Urothelium cell line (cell line): ENCODE measurements around the gene LEMD2.

Experiments used
- DNase-seq: peaks from one replicate; pipeline ENCODE4 v3.0.0; 2011; ENCODE audit warnings: low spot score, mixed read lengths
- FAIRE-seq: peaks from 2 replicates; lab custom pipeline; 2011; peaks lifted over from hg19 to GRCh38; lab: Jason Lieb, UNC

Gene LEMD2

GRCh38 chr6:33759887-33760629, 28.9 kb downstream of the LEMD2 start:
- DNase-seq = no peak
- no peak for FAIRE-seq

GRCh38 chr6:33758815-33759216, 30.1 kb downstream of the LEMD2 start:
- FAIRE-seq (no peak), DNase-seq (no peak)

GRCh38 chr6:33757906-33758305, 31.0 kb downstream of the LEMD2 start:
- DNase-seq (no peak), FAIRE-seq (no peak)

- no peak for DNase-seq
- FAIRE-seq = no peak
These were observed 31.8 kb downstream of the LEMD2 start for GRCh38 chr6:33757113-33757512.

- FAIRE-seq (no peak), DNase-seq (no peak)
These were observed 32.5 kb downstream of the LEMD2 start for GRCh38 chr6:33756211-33756954.

- no peak for FAIRE-seq
These were observed 33.7 kb downstream of the LEMD2 start for GRCh38 chr6:33755070-33755869.

GRCh38 chr6:33754222-33754621, 34.7 kb downstream of the LEMD2 start:
- FAIRE-seq = no peak
- no peak for DNase-seq

More at GRCh38 chr6:33755070-33755869, 33.7 kb downstream of the LEMD2 start:
- DNase-seq = no peak

- no peak for FAIRE-seq
- DNase-seq = no peak
These were observed 36.3 kb downstream of the LEMD2 start for GRCh38 chr6:33752646-33753015.

- FAIRE-seq (no peak), DNase-seq (no peak)
These were observed 36.9 kb downstream of the LEMD2 start for GRCh38 chr6:33751771-33752645.

GRCh38 chr6:33750244-33750991, 38.5 kb downstream of the LEMD2 start:
- peak; percentile 56 for FAIRE-seq
- no peak for DNase-seq

GRCh38 chr6:33749401-33749800, 39.5 kb downstream of the LEMD2 start:
- no peak for DNase-seq
- FAIRE-seq = no peak

- DNase-seq = no peak
- FAIRE-seq = no peak
These were observed 40.1 kb downstream of the LEMD2 start for GRCh38 chr6:33748841-33749240.

- no peak for DNase-seq
- no peak for FAIRE-seq
These were observed 41.1 kb downstream of the LEMD2 start for GRCh38 chr6:33747823-33748222.

- FAIRE-seq (peak; percentile 87), DNase-seq (no peak)
These were observed 42.3 kb downstream of the LEMD2 start, which contains the start of gene IP6K3 for GRCh38 chr6:33746651-33747100. IP6K3 (minus strand) TSS chr6:33746905; CDS start chr6:33735476, 11,429 bp downstream.

- DNase-seq (peak; percentile 86), FAIRE-seq (peak; percentile 30)
These were observed 42.8 kb downstream of the LEMD2 start for GRCh38 chr6:33746036-33746600.

GRCh38 chr6:33745548-33745947, 43.4 kb downstream of the LEMD2 start:
- no peak for FAIRE-seq
- no peak for DNase-seq

- DNase-seq (no peak), FAIRE-seq (no peak)
These were observed 43.9 kb downstream of the LEMD2 start for GRCh38 chr6:33744895-33745546.

GRCh38 chr6:33744001-33744848, 44.7 kb downstream of the LEMD2 start:
- peak; percentile 91 for FAIRE-seq

More at GRCh38 chr6:33744001-33744848, 44.7 kb downstream of the LEMD2 start:
- peak; percentile 89 for DNase-seq
